ENCODE measurements around the gene TESK2. TPM values are rescaled to one million over a fixed set of nuclear protein-coding genes. Genes with fewer than 3 reads are reported as not detected.

Gene TESK2
- polyA plus RNA-seq, 1 donor (not counting 4 experiments of a cell fraction or from before 2014, with no cell fraction given) = 2.0 TPM

DNA sequence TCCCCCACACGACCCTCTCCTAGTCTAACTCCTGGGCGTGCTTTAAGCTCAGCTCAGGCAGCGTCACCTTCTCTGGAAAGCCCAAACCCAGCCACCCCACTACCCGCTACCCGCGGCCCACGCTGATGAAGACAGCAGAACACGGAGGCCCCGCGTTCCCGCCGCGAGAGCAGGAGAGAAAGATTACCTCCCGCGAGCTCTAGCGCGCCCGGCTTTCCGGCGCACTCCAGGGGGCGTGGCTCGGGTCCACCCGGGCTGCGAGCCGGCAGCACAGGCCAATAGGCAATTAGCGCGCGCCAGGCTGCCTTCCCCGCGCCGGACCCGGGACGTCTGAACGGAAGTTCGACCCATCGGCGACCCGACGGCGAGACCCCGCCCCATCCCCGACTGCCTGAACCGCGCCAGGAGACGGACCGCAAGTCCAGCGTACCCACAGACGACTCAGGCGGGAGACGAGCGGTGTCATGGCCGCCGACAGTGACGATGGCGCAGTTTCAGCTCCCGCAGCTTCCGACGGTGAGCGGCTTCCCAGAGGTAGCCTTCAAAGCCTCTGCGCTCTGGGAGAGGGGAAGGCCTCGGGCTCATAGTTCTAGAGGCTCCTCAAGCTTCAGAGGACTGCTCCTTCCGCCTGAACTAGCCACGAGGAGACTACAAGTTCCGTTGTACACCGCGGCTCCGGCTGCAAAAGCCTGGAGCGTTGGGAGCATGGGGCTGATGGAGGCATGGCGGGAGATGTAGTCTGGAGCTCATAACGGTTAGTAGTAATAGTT is 151.0 kb downstream of the TESK2 start, which contains the start of the genes MUTYH and TOE1:
Gene MUTYH (minus strand): TSS at position 652 of the 770 bp plus-strand sequence. CDS start 5,935 bp downstream, outside the sequence.
Gene TOE1 (plus strand): TSS at position 382 of the 770 bp plus-strand sequence. CDS start 83 bp downstream, at position 465.
- Histone ChIP-seq H3K9me1 (ENCODE audit: control insufficient read depth, extremely low read depth, insufficient read depth, low read length) (no peaks in the 10 kb centered on the region), H4K20me1 (ENCODE audit: control insufficient read depth, extremely low read depth, insufficient read depth, low read length) (no peaks in the 10 kb centered on the region), H3K9me3 (ENCODE audit: control insufficient read depth, low read depth, low read length) (no peaks in the 10 kb centered on the region), H3K36me3 (ENCODE audit: control insufficient read depth in 2 of 2, extremely low read depth in 1 of 2, insufficient read depth in 2 of 2, low read length in 2 of 2) (peaks cover 25 to 26% of the 10 kb centered on the region in 2 experiments), H3K4me3 (ENCODE audit: control insufficient read depth in 2 of 3, extremely low read depth in 1 of 3, insufficient read depth in 2 of 3, low read depth in 1 of 3, low read length in 3 of 3) (peak within 1 kb of the TSS; percentile 67 to 89 (median 78)), H3K27me3 (ENCODE audit: control insufficient read depth, extremely low read depth, insufficient read depth, low read length) (no peaks in the 10 kb centered on the region), H3K27ac (ENCODE audit: control insufficient read depth, insufficient read depth, low read length) (peak within 1 kb of the TSS; percentile 94), H3K4me2 (ENCODE audit: control insufficient read depth, extremely low read depth, insufficient read depth, low read depth, low read length) (peak within 1 kb of the TSS; percentile 99), H3K79me2 (ENCODE audit: control insufficient read depth, insufficient read depth, low read length) (peaks cover 16% of the 10 kb centered on the region), H3K4me1 (ENCODE audit: control insufficient read depth, extremely low read depth, insufficient read depth, low read length) (peaks cover 15% of the 10 kb centered on the region), H2AFZ (ENCODE audit: control insufficient read depth, low read length) (peak within 1 kb of the TSS; percentile 96), H3K9ac (ENCODE audit: control insufficient read depth, extremely low read depth, insufficient read depth, low read length) (peak within 1 kb of the TSS; percentile 91)
- peak; percentile 44 for DNase-seq (ENCODE audit: low read depth, low spot score)
- FAIRE-seq = peak; percentile 76
- dilution Hi-C loops (cut with MboI; ENCODE audit: extremely low pct_ligation_motif_present, low sequenced_read_pairs) = no loop called here
- TF ChIP-seq, protein P1, sequence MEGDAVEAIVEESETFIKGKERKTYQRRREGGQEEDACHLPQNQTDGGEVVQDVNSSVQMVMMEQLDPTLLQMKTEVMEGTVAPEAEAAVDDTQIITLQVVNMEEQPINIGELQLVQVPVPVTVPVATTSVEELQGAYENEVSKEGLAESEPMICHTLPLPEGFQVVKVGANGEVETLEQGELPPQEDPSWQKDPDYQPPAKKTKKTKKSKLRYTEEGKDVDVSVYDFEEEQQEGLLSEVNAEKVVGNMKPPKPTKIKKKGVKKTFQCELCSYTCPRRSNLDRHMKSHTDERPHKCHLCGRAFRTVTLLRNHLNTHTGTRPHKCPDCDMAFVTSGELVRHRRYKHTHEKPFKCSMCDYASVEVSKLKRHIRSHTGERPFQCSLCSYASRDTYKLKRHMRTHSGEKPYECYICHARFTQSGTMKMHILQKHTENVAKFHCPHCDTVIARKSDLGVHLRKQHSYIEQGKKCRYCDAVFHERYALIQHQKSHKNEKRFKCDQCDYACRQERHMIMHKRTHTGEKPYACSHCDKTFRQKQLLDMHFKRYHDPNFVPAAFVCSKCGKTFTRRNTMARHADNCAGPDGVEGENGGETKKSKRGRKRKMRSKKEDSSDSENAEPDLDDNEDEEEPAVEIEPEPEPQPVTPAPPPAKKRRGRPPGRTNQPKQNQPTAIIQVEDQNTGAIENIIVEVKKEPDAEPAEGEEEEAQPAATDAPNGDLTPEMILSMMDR (optimal IDR thresholded peaks at IDR 0.05 in 1 of 3, IDR thresholded peaks at IDR 0.05 in 1 of 3, conservative IDR thresholded peaks at IDR 0.05 in 1 of 3; ENCODE audit: extremely low read depth in 1 of 3, insufficient read depth in 2 of 3, low read length in 3 of 3) = no peak
- TF ChIP-seq EZH2 (IDR thresholded peaks at IDR 0.05; ENCODE audit: low read length) = no peak

DNA sequence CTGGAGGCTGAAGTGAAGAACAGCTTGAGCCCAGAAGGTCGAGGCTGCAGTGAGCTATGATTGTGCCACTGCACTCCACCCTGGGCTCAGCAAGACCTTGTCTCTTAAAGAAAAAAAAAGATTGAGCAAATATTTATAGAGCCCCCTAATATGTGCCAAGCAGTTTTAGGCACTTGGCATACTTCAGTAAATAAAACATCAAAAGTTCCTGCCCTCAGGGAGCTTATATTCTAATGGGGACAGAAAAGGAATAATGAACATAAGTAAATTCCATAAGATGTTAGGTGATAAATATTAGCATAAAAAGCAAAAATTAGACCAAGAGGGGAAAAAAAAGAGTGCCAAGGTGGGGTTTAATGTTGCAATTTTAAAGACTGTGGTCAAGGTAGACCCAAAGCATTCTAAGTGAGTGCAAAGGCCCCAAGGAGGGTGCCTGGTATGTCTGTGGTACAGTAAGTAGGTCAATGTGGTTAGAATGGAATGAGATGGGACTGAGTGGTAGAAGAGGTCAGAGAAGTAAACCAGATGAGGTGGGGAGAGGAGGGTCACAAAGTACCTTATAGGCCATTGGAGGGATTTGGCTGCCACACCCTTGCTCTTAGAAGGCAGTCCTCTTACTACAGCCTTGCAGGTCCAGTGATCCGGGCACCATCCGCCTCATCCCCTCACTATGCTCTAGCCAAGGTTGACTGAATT is 153.2 kb downstream of the TESK2 start:
- H3K4me1 ChIP-seq (ENCODE audit: control insufficient read depth, extremely low read depth, insufficient read depth, low read length) = peaks cover 15% of the 10 kb centered on the region
- no peak overlapping the region for H3K4me2 ChIP-seq (ENCODE audit: control insufficient read depth, extremely low read depth, insufficient read depth, low read depth, low read length)
- no peak overlapping the region for H3K9ac ChIP-seq (ENCODE audit: control insufficient read depth, extremely low read depth, insufficient read depth, low read length)
- FAIRE-seq (no peak), DNase-seq (ENCODE audit: low read depth, low spot score) (no peak)
- peaks cover 9 to 11% of the 10 kb centered on the region in 2 experiments for H3K36me3 ChIP-seq (ENCODE audit: control insufficient read depth in 2 of 2, extremely low read depth in 1 of 2, insufficient read depth in 2 of 2, low read length in 2 of 2)
- no peak overlapping the region for H3K4me3 ChIP-seq (ENCODE audit: control insufficient read depth in 2 of 3, extremely low read depth in 1 of 3, insufficient read depth in 2 of 3, low read depth in 1 of 3, low read length in 3 of 3)
- no peaks in the 10 kb centered on the region for H3K9me1 ChIP-seq (ENCODE audit: control insufficient read depth, extremely low read depth, insufficient read depth, low read length)
- peaks cover 16% of the 10 kb centered on the region for H3K79me2 ChIP-seq (ENCODE audit: control insufficient read depth, insufficient read depth, low read length)
- H3K9me3 ChIP-seq (ENCODE audit: control insufficient read depth, low read depth, low read length) = no peaks in the 10 kb centered on the region
- no peak overlapping the region for H2AFZ ChIP-seq (ENCODE audit: control insufficient read depth, low read length)
- TF ChIP-seq, protein P1 (optimal IDR thresholded peaks at IDR 0.05 in 1 of 3, IDR thresholded peaks at IDR 0.05 in 1 of 3, conservative IDR thresholded peaks at IDR 0.05 in 1 of 3; ENCODE audit: extremely low read depth in 1 of 3, insufficient read depth in 2 of 3, low read length in 3 of 3) = no peak
- no peak for TF ChIP-seq EZH2 (IDR thresholded peaks at IDR 0.05; ENCODE audit: low read length)
- dilution Hi-C loops (cut with MboI; ENCODE audit: extremely low pct_ligation_motif_present, low sequenced_read_pairs) = no loop called here
- no peak overlapping the region for H3K27ac ChIP-seq (ENCODE audit: control insufficient read depth, insufficient read depth, low read length)
- H4K20me1 ChIP-seq (ENCODE audit: control insufficient read depth, extremely low read depth, insufficient read depth, low read length) = no peaks in the 10 kb centered on the region
- no peaks in the 10 kb centered on the region for H3K27me3 ChIP-seq (ENCODE audit: control insufficient read depth, extremely low read depth, insufficient read depth, low read length)

Data from keratinocyte (primary cell).